GM19025 (cell line): ENCODE data around the gene RIMS4.

Experiments
- ATAC-seq: cut with Tn5 transposase; IDR thresholded peaks from one replicate; pipeline ENCODE4 v1.9.1; 2021; ENCODE audit warnings: mild to moderate bottlenecking, low read depth, moderate library complexity; ENCODE audit not compliant: unreplicated experiment

RIMS4 gene

GRCh38 chr20:44810391-44811149 lies at the start of gene RIMS4:
TSS of gene RIMS4 (minus strand) at chr20:44810546. CDS start at chr20:44810271, 275 bp downstream.
- no peak for ATAC-seq

- ATAC-seq: no peak
Observed at GRCh38 chr20:44858606-44859360, 48.4 kb upstream of the RIMS4 start.

GRCh38 chr20:44856856-44857448 lies 46.6 kb upstream of the RIMS4 start:
- ATAC-seq: no peak

- ATAC-seq: no peak
Observed at GRCh38 chr20:44856442-44856841, 46.1 kb upstream of the RIMS4 start.

- ATAC-seq: no peak
Observed at GRCh38 chr20:44851545-44851944, 41.2 kb upstream of the RIMS4 start.

GRCh38 chr20:44850837-44851236 lies 40.5 kb upstream of the RIMS4 start:
- ATAC-seq: no peak

GRCh38 chr20:44850272-44850671 lies 39.9 kb upstream of the RIMS4 start:
- no peak for ATAC-seq

- no peak for ATAC-seq
Observed at GRCh38 chr20:44849703-44850102, 39.4 kb upstream of the RIMS4 start.

GRCh38 chr20:44848254-44849015 lies 38.1 kb upstream of the RIMS4 start:
- ATAC-seq: no peak

- no peak for ATAC-seq
Observed at GRCh38 chr20:44843876-44844275, 33.5 kb upstream of the RIMS4 start.

- no peak for ATAC-seq
Observed at GRCh38 chr20:44841955-44842354, 31.6 kb upstream of the RIMS4 start.

GRCh38 chr20:44840826-44841225 lies 30.5 kb upstream of the RIMS4 start:
- no peak for ATAC-seq

GRCh38 chr20:44839481-44839880 lies 29.1 kb upstream of the RIMS4 start:
- no peak for ATAC-seq

- no peak for ATAC-seq
Observed at GRCh38 chr20:44838521-44838920, 28.2 kb upstream of the RIMS4 start.

- no peak for ATAC-seq
Observed at GRCh38 chr20:44837946-44838345, 27.6 kb upstream of the RIMS4 start.

- ATAC-seq: no peak
Observed at GRCh38 chr20:44836601-44837120, 26.3 kb upstream of the RIMS4 start.

- no peak for ATAC-seq
Observed at GRCh38 chr20:44835661-44836221, 25.4 kb upstream of the RIMS4 start.

- ATAC-seq: no peak
Observed at GRCh38 chr20:44835116-44835515, 24.8 kb upstream of the RIMS4 start.

GRCh38 chr20:44834693-44835092 lies 24.3 kb upstream of the RIMS4 start:
- no peak for ATAC-seq

- ATAC-seq: no peak
Observed at GRCh38 chr20:44833437-44833836, 23.1 kb upstream of the RIMS4 start.
